Smooth muscle cell of the coronary artery (primary cell): Measurements from ENCODE around the gene SRPRB. TPM values are rescaled to one million over a fixed set of nuclear protein-coding genes. Genes with fewer than 3 reads are reported as not detected.

ENCODE experiments used
- total RNA-seq: library from RNA; depleted of rRNA; stranded (reverse); fragments of >200 nt; gene quantifications from 2 replicates; pipeline ENCODE4 v1.2.3, GENCODE V29; 2014; ENCODE audit warnings: low replicate concordance

The SRPRB gene
- total RNA-seq: 52.4 and 91.9 TPM in 2 replicates

GRCh38 chr3:133805702-133806475 lies at the start of gene SRPRB:
SRPRB (plus strand) TSS chr3:133805815; CDS start chr3:133805849, 34 bp downstream.

Other genes starting within 250 kb of the SRPRB start
- 69.4 and 135 TPM in 2 replicates for gene CDV3, start 232.1 kb upstream of the SRPRB start, total RNA-seq
- gene TOPBP1, start 143.9 kb upstream of the SRPRB start, total RNA-seq: 16.1 and 19.3 TPM in 2 replicates
- gene TF, start 59.4 kb upstream of the SRPRB start, total RNA-seq: under 0.01 and 0.30 TPM in 2 replicates
- gene RAB6B, start 90.1 kb downstream of the SRPRB start, total RNA-seq: 0.30 and 1.1 TPM in 2 replicates
- under 0.01 TPM in 1 of 2 replicates, not detected in the other for gene SLCO2A1, start 224.1 kb downstream of the SRPRB start, total RNA-seq